NCI-H2227 treated with DMSO at 0.1 percent for 48 hours (cell line): ENCODE data around the gene IDUA.

ENCODE experiments used
- DNase-seq: peaks from one replicate; lab custom pipeline; 2025; lab: John Stamatoyannopoulos, UW

IDUA gene

DNA sequence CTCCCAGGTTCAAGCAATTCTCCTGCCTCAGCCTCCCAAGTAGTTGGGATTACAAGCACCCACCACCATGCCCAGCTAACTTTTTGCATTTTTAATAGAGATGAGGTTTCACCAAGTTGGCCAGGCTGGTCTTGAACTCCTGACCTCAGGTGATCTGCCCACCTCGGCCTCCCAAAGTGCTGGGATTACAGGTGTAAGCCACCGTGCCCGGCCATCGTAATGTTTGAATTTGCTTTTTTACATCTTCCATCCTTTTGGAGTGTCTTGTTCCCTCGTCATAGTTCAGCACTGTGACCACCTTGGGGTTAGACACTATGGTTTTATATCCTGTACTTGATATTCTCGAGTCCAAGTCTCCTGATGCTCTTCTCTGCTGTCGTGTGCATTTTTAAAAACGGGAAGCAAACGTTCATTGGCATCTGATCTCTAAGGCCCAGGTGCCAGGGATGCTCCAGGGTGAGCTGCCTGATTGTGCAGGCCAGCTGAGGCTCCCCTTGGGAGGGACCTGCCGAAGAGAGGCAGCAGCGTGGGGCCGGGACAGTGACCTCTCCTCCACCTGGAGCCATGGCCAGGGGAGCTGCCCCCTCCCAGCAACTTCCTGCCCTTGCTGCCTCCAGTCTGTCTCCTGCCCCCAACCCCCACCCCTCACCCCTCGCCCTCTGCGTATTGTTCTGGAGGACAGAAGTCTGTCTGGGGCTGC, 30.2 kb upstream of the IDUA start:
- no peak for DNase-seq

DNA sequence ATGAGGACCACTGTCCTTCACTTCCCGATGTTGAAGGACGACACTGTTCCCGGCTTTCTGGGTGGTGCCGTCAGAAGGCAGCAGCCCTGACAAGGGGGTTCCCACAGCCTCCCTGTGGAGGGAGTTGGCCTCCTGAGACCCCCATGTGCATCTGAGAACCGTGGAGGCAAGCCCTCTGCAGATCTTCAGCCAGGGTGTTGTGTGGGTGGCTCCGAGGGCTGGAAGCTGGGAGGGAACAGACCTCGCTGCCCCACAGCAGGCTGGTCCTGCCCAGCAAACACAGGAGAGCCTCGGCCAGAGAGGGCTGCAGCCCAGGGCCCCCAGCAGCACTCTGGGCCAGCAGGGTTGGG, 29.6 kb upstream of the IDUA start:
- DNase-seq, result no peak

DNA sequence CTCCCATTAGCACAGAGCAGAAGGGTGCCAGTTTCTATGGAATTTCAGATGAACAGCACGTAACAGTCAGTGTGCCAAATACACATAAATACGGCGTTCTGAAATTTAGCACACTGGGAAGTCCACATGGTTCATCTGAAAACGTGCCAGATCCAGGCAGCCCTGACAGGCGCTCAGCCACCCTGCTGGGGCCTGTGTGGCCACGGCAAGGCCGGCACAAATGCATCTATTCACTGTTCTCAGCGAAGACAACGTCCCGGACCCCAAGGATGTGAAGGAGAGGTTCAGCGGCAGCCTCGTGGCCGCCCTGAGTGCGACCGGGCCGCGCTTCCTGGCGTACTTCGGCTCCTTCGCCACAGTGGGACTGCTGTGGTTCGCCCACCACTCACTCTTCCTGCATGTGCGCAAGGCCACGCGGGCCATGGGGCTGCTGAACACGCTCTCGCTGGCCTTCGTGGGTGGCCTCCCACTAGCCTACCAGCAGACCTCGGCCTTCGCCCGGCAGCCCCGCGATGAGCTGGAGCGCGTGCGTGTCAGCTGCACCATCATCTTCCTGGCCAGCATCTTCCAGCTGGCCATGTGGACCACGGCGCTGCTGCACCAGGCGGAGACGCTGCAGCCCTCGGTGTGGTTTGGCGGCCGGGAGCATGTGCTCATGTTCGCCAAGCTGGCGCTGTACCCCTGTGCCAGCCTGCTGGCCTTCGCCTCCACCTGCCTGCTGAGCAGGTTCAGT, 29.1 kb upstream of the IDUA start:
- no peak for DNase-seq

DNA sequence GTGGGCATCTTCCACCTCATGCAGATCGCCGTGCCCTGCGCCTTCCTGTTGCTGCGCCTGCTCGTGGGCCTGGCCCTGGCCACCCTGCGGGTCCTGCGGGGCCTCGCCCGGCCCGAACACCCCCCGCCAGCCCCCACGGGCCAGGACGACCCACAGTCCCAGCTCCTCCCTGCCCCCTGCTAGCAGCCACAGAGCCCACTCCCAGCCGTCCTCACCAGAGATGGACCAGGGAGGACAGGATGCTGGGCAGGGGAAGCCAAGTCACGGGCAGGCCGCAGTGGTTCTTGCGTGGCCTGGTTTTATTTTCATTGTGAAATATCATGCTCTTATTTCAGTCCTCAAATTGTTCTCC, 28.6 kb upstream of the IDUA start:
- no peak for DNase-seq

DNA sequence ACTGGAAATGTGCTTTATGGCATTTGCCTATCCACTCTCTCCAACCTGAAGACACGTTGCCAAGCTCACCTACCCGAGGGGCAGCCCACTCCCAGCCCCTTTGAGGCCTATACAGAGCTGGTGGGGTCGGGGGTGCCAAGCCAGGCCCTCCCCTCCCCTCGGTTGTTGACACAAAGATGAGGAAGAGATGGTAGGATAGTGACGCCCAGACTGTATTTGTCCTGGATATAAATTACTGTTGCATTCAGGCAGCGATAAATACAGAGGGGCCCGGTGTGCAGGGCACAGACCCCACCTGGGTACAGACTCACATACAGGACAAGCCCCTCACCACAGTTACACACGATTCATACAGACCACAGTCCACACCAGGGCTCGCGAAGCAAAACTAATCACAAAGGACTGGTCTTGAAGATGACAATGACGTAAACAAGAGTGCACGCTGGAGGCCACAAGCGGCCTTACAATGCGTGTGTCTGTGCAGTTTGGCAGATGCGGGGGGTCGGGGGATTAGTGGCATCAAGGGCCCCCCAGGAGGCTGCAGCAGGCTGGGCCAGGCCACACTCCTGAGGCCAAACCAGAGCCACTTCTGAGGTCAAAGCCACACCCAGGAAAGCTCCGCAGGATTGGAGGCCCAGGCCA, 28.0 kb upstream of the IDUA start:
- DNase-seq, result no peak

DNA sequence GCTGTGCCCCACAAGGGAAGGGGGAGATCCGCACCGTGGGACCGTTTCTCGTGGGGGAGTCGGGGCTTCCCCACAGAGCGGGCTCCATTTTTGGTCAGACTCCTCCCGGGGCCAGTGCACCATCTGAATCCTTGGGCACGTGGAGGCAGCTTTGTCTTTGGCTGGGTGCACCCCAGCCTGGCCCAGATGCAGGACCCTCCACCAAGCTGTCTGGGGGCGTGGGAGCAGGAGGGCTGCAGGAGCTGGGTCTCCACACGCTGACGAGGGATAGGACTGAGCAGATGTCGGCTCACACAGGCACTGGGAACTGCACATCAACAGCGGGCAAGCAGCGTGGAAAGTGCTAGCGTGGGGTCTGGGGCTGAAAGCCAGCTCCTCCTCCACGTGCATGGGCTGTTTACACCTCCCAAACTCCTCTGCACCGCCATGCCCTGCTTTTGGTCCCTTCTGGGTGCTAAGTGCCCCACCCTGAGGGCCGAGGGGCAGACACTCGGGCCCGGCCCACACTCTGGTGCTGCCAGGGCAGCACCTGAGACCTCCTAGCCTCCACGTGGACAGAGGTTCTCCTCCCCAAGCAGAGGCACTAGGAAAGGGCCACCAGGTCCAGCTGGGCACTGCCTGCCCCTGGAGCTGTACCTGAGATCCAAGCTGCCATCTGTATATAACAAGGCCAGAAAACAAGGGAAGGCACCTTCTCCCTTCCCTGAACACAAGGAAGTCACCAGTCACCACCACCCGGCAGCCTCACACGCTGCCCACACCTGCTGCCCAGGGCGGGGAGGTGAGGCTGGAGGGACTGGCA, 27.3 kb upstream of the IDUA start:
- no peak for DNase-seq

DNA sequence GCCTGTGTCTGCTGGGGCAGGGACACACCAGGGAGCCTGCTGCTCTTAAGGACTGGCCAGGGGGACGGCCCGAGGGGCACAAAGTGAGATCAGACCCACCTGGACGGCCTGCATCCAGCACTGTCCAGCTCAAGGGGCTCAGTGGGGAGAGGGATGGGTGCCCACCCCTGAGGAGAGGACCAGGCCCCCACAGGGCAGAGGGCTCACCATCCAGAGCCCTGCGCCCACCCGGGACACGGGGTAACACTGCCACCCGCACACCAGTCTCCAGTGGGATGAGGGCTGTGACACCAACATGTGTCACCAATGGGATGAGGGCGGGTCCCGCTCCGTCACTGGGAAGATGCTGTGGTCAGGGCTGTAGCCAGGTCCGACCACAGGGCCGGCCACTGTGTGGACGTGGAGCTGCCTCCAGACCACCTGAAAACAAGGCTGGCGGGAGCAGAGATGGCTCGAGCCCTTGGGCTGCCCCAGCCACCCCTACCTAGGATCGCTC, 26.7 kb upstream of the IDUA start:
- DNase-seq, result no peak

DNA sequence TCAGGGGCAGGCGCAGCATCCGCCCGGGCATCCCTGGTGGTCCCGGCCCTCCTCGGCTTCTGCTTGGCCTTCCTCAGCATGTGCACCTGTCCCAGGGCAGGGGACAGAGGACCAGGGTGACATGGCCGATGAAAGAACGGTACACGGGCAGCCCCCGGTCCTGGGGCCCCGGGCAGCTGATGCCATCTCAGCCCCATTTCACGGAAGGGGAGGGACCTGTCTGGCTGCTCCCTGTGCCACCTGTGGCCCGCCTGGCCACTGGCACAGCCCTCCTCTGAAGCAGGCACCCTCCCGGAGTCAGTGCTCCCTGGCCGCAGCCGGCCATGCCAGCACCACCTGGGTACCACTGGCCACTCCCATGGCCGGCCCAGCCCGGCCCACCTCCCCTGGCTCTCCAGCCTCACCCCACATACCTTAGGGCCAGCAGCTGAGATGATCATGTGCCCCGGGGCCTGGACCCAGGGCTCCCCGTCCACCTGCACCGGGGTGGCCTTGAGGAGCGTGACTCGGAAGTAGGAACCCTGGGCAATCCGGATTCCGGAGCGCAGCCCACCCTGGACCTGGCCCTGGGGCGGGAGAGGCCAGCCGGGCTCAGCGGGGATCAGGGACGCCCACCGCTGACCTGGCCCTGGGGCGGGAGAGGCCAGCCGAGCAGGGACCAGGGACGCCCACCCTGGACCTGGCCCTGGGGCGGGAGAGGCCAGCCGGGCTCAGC, 26.1 kb upstream of the IDUA start:
- DNase-seq, result no peak

DNA sequence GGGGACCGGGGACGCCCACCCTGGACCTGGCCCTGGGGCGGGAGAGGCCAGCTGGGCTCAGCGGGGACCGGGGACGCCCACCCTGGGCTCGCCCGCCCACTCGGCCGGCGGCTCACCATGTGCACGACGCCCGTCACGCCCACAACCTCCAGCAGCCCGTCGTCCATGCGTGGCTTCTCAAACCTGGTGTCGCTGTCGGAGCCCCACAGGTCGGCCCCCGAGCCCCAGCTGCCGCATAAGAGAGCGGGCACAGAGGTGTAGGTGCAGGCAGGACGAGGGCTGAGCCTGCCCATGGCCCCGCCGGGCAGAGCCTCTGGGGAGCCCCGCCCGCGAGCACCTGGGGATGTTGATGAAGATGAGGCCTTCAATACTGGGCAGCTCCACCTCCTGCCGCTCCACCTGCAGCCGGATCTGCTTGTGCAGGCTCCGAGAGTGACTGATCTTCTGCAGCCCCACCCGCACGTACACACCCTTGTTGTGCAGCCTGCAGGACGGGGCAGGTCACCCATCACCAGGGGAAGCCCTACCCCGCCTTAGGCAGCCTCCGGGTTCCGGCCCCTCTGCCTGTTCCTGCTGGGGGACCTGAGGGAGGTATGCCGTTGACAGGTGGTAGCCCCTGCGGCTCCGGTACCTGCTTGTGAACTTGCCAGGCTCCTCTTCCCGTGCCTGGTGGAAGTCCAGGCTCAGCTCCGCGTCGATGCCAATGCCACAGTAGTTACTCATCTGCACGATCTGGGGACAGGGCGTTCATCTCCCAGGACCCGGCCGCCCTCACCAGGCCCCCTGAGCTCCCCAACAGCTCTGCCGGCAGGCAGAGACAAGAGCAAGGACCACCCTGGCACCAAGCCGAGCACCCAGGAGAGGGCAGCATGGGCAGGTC, 25.3 kb upstream of the IDUA start:
- DNase-seq, result no peak

DNA sequence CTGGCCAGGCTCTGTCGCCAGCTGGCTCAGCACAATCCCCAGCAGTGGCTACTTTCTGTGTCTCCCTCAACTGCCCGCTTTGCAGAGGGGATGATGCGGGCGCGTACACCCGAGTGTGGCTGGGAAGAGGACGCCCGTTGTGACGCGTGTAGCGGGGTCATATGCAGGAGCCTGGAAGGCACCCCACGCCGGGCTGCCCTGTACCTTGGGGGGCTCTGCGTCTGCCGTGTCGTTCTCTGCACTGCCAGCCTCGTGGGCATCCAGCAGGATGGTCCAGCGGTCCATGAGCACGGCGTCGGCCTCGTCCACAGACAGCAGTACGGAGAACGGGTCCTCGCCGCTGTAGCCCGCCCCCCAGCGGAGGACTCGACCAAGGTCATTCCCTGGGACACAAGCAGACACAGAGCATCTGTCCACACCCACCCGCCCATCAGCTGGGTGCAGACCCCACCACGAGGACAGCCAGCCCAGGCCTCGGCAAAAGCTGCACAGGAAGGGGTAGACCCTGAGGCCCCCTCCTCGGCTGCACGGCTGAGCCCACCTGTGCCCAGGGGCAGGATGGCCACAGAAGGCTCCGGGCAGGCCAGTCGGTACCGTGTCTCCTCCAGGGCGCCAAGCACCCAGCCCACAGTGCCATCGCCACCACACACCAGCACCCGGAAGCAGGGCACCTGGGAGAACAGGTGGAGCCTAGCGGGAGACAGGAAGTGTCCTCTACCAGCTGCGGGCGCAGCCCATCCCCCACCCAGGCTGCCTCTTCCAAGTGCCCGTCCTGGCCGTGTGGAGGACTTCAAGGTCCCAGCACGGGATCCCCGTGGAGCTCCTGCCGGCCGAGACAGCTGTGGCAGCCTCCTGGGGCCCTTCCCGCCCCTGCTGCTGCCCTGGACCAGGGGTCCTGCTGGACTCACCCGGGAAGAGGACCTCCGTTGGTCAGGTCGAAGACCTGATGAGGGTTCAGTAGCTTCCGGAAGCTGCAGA, 24.3 kb upstream of the IDUA start:
- DNase-seq, result no peak

DNA sequence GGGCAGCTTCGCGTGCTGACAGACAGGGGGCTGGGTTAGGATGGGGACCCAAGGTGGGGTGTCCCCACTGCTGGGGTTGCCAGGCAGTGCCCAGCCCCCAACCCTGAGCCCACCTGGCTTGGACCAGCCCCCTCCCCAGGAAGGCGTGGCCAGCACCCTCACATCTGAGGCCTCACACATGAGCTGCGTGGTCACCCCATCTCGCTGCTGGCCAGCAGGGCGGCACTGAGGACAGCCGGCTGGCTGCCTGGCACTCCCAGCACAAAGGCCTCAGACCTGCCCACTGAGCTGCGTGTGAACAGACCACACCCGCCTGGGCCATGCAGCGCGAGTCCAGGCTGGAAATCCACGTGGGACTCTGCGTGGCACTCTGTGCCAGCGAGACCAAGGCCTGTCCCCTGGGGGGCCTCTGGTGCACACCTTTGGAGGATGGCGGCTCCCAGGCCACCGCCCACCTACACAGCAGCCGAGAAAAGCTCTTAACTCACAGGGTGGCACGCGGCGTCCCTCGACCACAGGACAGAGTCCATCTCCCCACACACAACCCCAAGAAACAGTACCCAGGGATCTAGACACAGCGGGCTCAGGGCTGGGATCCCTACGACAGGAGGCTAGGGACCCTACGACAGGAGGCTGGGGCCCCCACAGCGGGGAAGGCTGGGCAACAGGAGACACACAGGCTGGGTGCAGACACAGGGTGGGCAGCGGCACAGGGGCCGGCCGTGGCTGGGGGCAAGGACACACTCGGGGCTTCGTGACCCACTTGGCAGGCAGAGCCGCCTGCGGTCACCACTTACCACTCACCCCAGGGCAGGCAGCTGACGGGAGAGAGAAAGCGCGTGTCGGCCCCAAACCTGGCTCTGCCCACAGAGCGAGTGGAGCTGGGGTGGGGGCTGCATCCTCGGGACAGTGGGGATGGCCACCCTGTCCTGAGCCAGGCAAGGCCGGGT, 23.3 kb upstream of the IDUA start:
- no peak for DNase-seq

DNA sequence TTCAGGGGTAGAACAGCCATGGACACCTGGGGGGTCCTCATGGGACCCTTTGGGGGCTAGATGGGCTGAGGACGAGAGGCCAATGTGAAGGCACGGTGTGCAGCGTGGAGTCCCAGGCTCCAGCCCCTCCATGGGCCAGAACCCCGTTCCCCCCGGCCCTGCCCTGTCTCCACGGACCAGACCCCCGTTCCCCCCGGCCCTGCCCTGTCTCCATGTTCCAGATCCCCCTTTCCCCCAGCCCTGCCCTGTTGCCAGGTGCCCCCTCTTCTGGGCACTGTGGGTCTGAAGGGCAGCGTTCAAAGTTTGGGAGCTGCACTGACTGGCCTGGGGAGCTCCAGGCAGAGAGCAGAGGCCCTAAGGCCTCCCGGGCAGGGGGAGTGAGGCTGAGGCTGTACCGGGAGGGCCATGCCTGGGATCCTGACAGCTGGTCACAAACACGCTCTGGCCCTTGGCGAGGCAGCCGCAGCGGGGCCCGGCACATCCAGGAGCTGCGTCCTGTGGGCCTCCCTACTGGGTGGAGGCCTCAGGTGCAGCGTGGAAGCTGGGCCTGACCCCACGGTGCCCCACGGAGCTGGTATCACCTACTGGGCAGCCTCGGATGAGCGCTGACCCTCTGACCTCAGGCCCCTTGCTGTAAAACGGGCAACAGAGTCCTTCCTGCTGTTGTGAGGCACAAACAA, 22.4 kb upstream of the IDUA start:
- DNase-seq, result no peak

DNA sequence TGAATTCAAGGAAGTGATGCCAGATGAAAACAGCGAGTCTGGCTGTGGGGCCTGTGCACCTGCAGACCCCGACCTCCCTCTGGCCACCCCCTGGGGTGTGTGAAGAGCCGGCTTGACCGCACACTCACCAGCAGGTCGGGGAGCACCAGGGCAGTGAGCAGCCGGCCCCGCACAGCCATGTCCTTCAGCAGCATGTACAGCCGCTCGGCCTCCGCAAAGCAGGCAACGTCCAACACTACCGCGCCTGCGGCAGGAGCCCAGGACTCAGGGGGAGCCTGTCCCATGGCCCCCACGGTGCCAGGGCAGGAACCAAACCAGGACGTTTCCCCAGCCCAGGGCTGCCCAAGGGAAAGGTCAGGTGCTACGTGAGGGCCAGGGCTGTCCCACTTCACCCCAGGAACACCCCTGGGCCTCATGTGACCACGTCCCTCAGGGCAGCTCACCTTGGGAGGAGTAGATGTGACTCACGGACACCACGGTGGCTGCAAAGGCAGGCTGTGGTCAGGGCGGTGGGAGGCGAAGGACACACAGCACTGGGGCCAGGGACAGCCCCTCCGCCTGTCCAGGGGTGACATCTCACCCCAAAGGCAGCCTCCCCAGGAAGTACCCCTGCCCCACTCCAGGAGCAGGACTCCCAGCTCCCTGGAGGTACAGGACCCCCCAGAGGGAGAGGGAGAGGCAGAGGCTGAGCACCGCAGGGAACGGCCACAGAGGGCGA, 21.6 kb upstream of the IDUA start:
- no peak for DNase-seq

DNA sequence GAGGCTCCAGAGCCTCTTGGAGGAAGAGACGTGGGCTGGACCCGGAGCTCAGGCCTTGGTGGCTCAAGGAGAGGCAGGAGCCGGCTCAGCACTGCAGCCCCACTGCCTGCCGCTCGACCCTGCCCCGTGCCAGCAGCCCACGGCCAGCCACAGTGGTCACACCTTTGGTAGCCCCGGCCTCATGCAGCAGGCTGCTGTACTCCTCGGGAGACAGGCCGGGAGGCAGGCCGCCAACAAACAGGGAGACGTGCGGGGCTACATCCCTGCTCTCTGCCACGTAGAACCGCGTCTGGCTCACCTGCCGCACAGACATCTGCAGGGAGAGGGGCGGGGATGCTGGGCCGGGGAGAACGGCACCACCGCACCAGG, 21.1 kb upstream of the IDUA start:
- DNase-seq, result no peak

DNA sequence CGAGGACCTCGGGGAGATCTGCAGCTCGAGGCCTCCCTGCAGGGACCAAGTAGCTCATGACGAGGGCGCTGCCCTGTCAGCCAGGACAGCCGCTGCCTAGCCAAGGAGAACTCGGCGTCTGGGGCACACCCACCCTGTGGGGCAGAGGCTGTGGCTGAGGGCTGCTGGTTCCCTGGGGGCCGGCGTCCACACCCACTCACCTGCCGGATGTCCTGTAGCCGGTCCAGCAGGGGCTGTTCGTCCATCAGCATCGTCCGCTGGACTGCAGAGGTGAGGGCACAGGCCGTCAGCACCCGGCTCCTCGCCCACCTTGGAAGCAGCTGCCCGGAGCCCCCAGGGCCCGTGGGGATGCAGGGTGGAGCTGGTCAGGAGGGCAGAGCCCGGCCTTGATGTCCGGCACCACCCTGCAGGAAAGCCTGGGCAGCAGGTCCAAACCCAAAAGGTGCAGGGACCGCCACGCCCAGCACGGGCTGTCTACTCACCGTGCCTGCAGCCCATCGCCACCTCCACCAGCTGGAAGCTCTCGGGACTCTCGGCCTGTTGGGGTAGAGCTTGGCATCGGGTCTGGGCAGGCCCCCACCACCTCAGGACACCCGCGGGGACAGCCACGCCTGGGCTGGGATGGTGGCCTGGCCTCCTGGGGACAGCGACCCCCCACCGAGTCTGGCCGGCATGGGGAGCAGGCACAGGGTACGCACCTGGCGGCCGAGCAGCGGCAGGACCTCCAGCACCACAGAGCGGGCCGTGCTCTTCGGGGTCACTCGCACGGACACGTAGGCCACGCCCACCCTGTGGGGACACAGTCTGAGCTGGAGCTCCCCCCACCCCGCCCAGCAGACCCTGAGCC, 20.4 kb upstream of the IDUA start:
- DNase-seq, result no peak
